Body of pancreas (tissue), 4 donors: Measurements from ENCODE around the gene B4GALNT3.

Experiments
- CTCF ChIP-seq, 7 experiments: fragments of 450-650 bp in 4 of 7; fragments of 200-600 bp in 3 of 7; sonication (generic) in 3 of 7; IDR thresholded peaks; one replicate each; pipeline ENCODE4 v1.5.1; 2016 to 2019; ENCODE audit warnings: antibody characterized with exemption in 7 of 7
- POLR2A ChIP-seq, 3 donors: fragments of 450-650 bp; IDR thresholded peaks; one replicate each; pipeline ENCODE4 v1.6.1; 2016; ENCODE audit warnings: antibody characterized with exemption in 3 of 3, mild to moderate bottlenecking in 2 of 3

DNA sequence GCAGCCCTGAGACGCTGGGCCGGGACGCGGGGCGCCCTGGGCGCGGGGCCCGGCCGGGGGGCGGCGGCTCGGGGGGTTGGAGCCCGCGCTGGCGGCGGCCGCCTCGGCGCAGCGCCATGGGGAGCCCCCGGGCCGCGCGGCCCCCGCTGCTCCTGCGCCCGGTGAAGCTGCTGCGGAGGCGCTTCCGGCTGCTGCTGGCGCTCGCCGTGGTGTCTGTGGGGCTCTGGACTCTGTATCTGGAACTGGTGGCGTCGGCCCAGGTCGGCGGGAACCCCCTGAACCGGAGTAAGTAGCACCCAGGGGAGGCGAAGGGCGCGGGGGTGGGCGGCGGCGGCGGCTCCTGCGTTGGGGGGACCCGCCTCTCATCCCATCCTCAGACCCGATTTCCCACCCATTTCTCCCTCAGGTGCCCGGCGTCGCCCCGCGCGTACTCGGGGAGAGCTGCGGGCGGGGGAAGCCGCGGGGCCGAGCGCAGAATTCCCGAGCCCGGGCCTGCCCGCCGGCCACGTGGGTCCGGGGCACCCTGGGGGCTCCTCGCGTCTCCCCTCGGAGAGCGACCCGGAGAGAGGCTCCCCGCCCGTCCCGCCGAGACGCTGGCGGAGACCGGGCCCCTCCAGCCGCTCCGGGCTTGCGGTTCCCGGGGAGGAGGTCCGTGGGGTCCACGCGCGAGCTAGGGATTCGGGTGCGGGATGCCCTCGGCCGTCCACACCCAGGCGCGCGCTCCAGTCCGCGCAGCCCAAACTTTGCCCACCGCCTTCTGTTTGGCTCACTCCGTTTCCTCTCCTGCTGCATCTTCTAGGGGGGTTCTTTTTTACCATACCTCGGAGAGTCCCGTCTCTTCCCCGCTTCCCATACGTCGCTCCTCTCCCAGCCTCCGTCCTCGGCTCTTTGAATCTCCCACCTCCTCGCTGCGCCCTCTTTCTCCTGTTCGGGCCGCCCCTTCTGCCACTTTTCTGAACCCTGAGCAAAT is 807 bp downstream of the B4GALNT3 start:
- TF ChIP-seq CTCF (IDR thresholded peaks at IDR 0.05) (no peak), POLR2A (IDR thresholded peaks at IDR 0.05) (no peak)
